HepG2 (cell line): ENCODE results near the gene UBE2E1. TPM values are rescaled to one million over a fixed set of nuclear protein-coding genes. Genes with fewer than 3 reads are reported as not detected.

Experiments
- ATAC-seq: fragments of 200-7000 bp; cut with Tn5 transposase; 3 replicates; pipeline ENCODE4 v1.9.1; 2020; ENCODE audit warnings: mild to moderate bottlenecking, moderate library complexity
- BruUV-seq: library from RNA; stranded (reverse); fragments of 400-500 nt; replicated peaks from 2 replicates; lab custom pipeline; 2021; lab: Mats Ljungman, UMichigan
- CTCF ChIA-PET: fragments of 300-600 bp; formaldehyde crosslinking; extraction: SDS; loops from one replicate; lab custom pipeline; 2021; ENCODE audit warnings: low total read pairs, inconsistent platforms, low intra/inter-chr PET ratio; lab: Yijun Ruan, JAX
- POLR2A ChIA-PET: fragments of 350-600 bp; sonication (Branson Sonifier 250); formaldehyde crosslinking; loops from one replicate; lab custom pipeline; 2020; ENCODE audit warnings: antibody characterized with exemption, inconsistent platforms; lab: Yijun Ruan, JAX
- DNase-seq: peaks from one replicate; pipeline ENCODE4 v3.0.0-alpha.2; 2015; ENCODE audit warnings: low spot score
- FAIRE-seq: peaks from 3 replicates; lab custom pipeline; 2011; peaks lifted over from hg19 to GRCh38; lab: Jason Lieb, UNC
- H2AFZ ChIP-seq: one replicate; pipeline ENCODE4 v1.6.1; 2011; ENCODE audit warnings: low read length, inconsistent platforms
- H3K27ac ChIP-seq: fragments of 300-600 bp; 3 replicates; pipeline ENCODE4 v1.8.0; 2011; ENCODE audit warnings: mixed run types, mild to moderate bottlenecking, mixed read lengths, low read length, inconsistent platforms; ENCODE audit not compliant: insufficient read depth; ENCODE audit errors: extremely low read length
- H3K27me3 ChIP-seq, 2 experiments: fragments of 200-600 bp in 1 of 2; 2 replicates in 1 of 2; 3 replicates in 1 of 2; pipeline versions ENCODE4 v1.6.0 to v1.8.0; 2011; ENCODE audit warnings: low read length in 2 of 2, mild to moderate bottlenecking in 2 of 2, moderate library complexity in 2 of 2, inconsistent platforms in 1 of 2; ENCODE audit not compliant: insufficient read depth in 2 of 2, control insufficient read depth in 1 of 2
- H3K36me3 ChIP-seq, 2 experiments: fragments of 200-600 bp in 1 of 2; replicated peaks in 1 of 2; 2 replicates in 1 of 2; 3 replicates in 1 of 2; pipeline versions ENCODE4 v1.5.1 to v1.8.0; 2011; ENCODE audit warnings: low read length in 2 of 2, inconsistent platforms in 1 of 2; ENCODE audit not compliant: insufficient read depth in 2 of 2, control insufficient read depth in 1 of 2
- H3K4me1 ChIP-seq: 2 replicates; pipeline ENCODE4 v1.5.1; 2012; ENCODE audit warnings: low read length, inconsistent platforms; ENCODE audit not compliant: insufficient read depth
- H3K4me2 ChIP-seq: 2 replicates; pipeline ENCODE4 v1.6.0; 2011; ENCODE audit warnings: low read depth, low read length, inconsistent platforms
- H3K4me3 ChIP-seq, 3 experiments: fragments of 200-600 bp in 1 of 3; sonication (generic), shearing (Covaris generic) in 1 of 3; replicated peaks in 1 of 3; 2 replicates each; pipeline ENCODE4 v1.5.1; 2011 to 2016; ENCODE audit warnings: low read length in 3 of 3, inconsistent platforms in 2 of 3, low read depth in 2 of 3, mild to moderate bottlenecking in 2 of 3, control low read depth in 1 of 3, mixed read lengths in 1 of 3; ENCODE audit not compliant: insufficient read depth in 1 of 3
- H3K79me2 ChIP-seq: one replicate; pipeline ENCODE4 v1.6.1; 2011; ENCODE audit warnings: low read length, inconsistent platforms; ENCODE audit not compliant: insufficient read depth
- H3K9ac ChIP-seq: 2 replicates; pipeline ENCODE4 v1.6.0; 2011; ENCODE audit warnings: mild to moderate bottlenecking, low read depth, low read length, inconsistent platforms; ENCODE audit not compliant: insufficient read depth
- H3K9me3 ChIP-seq: 2 replicates; pipeline ENCODE4 v1.5.1; 2012; ENCODE audit warnings: mild to moderate bottlenecking, low read length
- H4K20me1 ChIP-seq: 2 replicates; pipeline ENCODE4 v1.6.0; 2011; ENCODE audit warnings: inconsistent platforms, mild to moderate bottlenecking, low read length, moderate library complexity; ENCODE audit not compliant: insufficient read depth
- ATF1 ChIP-seq: IDR thresholded peaks from 2 replicates; pipeline ENCODE4 v1.6.1; 2016; ENCODE audit warnings: mild to moderate bottlenecking, control low read depth
- ATF2 ChIP-seq: sonication (generic); formaldehyde crosslinking; IDR thresholded peaks from 2 replicates; pipeline ENCODE4 v1.4.0; 2020; ENCODE audit warnings: missing genetic modification reagents
- DRAP1 ChIP-seq: IDR thresholded peaks from 2 replicates; pipeline ENCODE4 v1.6.1; 2016; ENCODE audit warnings: missing genetic modification reagents, missing compliant biosample characterization
- EED ChIP-seq: sonication (generic); formaldehyde crosslinking; IDR thresholded peaks from 2 replicates; pipeline ENCODE4 v1.5.0; 2020; ENCODE audit warnings: mild to moderate bottlenecking, missing genetic modification reagents
- GLMP ChIP-seq: sonication (generic); formaldehyde crosslinking; IDR thresholded peaks from 2 replicates; pipeline ENCODE4 v1.9.0; 2021; ENCODE audit warnings: missing genetic modification reagents, mild to moderate bottlenecking, borderline replicate concordance
- IRF9 ChIP-seq: sonication (generic); formaldehyde crosslinking; IDR thresholded peaks from 2 replicates; pipeline ENCODE4 v1.8.0; 2022; ENCODE audit warnings: missing genetic modification reagents, mild to moderate bottlenecking, borderline replicate concordance
- KDM3A ChIP-seq: IDR thresholded peaks from 2 replicates; pipeline ENCODE4 v1.6.1; 2018; ENCODE audit warnings: low read depth, missing compliant biosample characterization
- MAFK ChIP-seq, 2 experiments: IDR thresholded peaks in 1 of 2; conservative IDR thresholded peaks in 1 of 2; 2 replicates each; pipeline ENCODE4 v1.6.1; 2011; ENCODE audit warnings: improper control_type of control experiment in 2 of 2, low read length in 2 of 2
- MAX ChIP-seq: IDR thresholded peaks from 2 replicates; pipeline ENCODE4 v1.6.1; 2012; ENCODE audit warnings: inconsistent platforms
- MED1 ChIP-seq: sonication (generic); formaldehyde crosslinking; IDR thresholded peaks from 2 replicates; pipeline ENCODE4 v1.4.0; 2020; ENCODE audit warnings: missing genetic modification reagents
- SIN3B ChIP-seq: fragments of 150-350 bp; IDR thresholded peaks from 2 replicates; pipeline ENCODE4 v1.6.1; 2014; ENCODE audit warnings: low read length
- TCF12 ChIP-seq, 2 experiments: fragments of 450-650 bp in 1 of 2; sonication (generic) in 1 of 2; formaldehyde crosslinking in 1 of 2; IDR thresholded peaks; 2 replicates each; pipeline versions ENCODE4 v1.6.1 to v1.8.0; 2017 to 2022; ENCODE audit warnings: antibody characterized with exemption in 1 of 2, mild to moderate bottlenecking in 1 of 2, missing genetic modification reagents in 1 of 2, moderate library complexity in 1 of 2
- USF2 ChIP-seq, 2 experiments: sonication (generic) in 1 of 2; formaldehyde crosslinking in 1 of 2; IDR thresholded peaks; 2 replicates each; pipeline versions ENCODE4 v1.5.1 to v1.6.1; 2011 to 2020; ENCODE audit warnings: borderline replicate concordance in 1 of 2, low read depth in 1 of 2, low read length in 1 of 2, mild to moderate bottlenecking in 1 of 2, missing genetic modification reagents in 1 of 2, moderate library complexity in 1 of 2
- ZBTB3 ChIP-seq: sonication (generic); formaldehyde crosslinking; IDR thresholded peaks from 2 replicates; pipeline ENCODE4 v1.4.0; 2020; ENCODE audit warnings: low read depth, mild to moderate bottlenecking, moderate library complexity, missing genetic modification reagents, borderline replicate concordance
- ZNF274 ChIP-seq: sonication (generic); formaldehyde crosslinking; IDR thresholded peaks from 2 replicates; pipeline ENCODE4 v1.5.1; 2020; ENCODE audit warnings: mild to moderate bottlenecking, missing genetic modification reagents
- ZNF770 ChIP-seq: sonication (generic); formaldehyde crosslinking; IDR thresholded peaks from 2 replicates; pipeline ENCODE4 v1.5.0; 2020; ENCODE audit warnings: mild to moderate bottlenecking, missing genetic modification reagents
- WGBS: methylation state at CpG from one replicate; pipeline ENCODE4 v1.1.6; 2017; ENCODE audit warnings: low lambda C conversion rate; 5-methylcytosine and 5-hydroxymethylcytosine counted together
- in situ Hi-C: cut with HindIII; loops from 2 replicates; pipeline ENCODE4 v1.10.0; 2017; ENCODE audit warnings: low pct_unique_long_range_greater_than_20kb; ENCODE audit not compliant: extremely low pct_ligation_motif_present
- intact Hi-C: fragments of 100-400 bp; cut with micrococcal nuclease; formaldehyde crosslinking; loops from one replicate; pipeline ENCODE4 v1.10.0; 2022; ENCODE audit not compliant: unreplicated experiment
- polyA plus RNA-seq, 8 experiments: library from polyadenylated mRNA; depleted of rRNA in 3 of 8; stranded (reverse) in 7 of 8; unstranded in 1 of 8; fragments of >200 nt; fragmentation: Illumina TruSeq in 4 of 8; extraction: Trizol in 4 of 8; gene quantifications; 2 replicates each; pipeline versions ENCODE4 v1.2.1 to v1.2.3, GENCODE V29; 2011 to 2016; ENCODE audit warnings: low read depth in 4 of 8, missing spikeins in 1 of 8, mixed read lengths in 1 of 8; ENCODE audit not compliant: insufficient read depth in 1 of 8
- total RNA-seq, 5 experiments: library from RNA; depleted of rRNA; stranded (reverse); fragments of >200 nt; fragmentation: Illumina TruSeq; extraction: Trizol; gene quantifications; 2 replicates each; pipeline ENCODE4 v1.2.3, GENCODE V29; 2016; ENCODE audit warnings: low read depth in 1 of 5

Gene UBE2E1
- total and polyA plus RNA-seq, 2 of the 13 experiments (the other 11 are each of a cell fraction or from before 2014, with no cell fraction given): 55.4 to 61.8 TPM

GRCh38 chr3:23821858-23822257, 16.1 kb downstream of the UBE2E1 start:
- H3K4me2 ChIP-seq: no peak overlapping the region
- no TSS peak for BruUV-seq
- 100% methylated on average over 1 of the region's 1 CpG for WGBS
- no peak for DNase-seq
- H3K4me3 ChIP-seq: no peak overlapping the region
- H3K9ac ChIP-seq: no peak overlapping the region
- H3K4me1 ChIP-seq: peaks cover 5% of the 10 kb centered on the region; the same call in 1 of the 2 replicates
- peaks cover 64% of the 10 kb centered on the region for H3K79me2 ChIP-seq
- no peak overlapping the region for H2AFZ ChIP-seq
- FAIRE-seq: no peak
- peaks cover 24% of the 10 kb centered on the region for H4K20me1 ChIP-seq
- ATAC-seq: no peak
- in situ Hi-C loops: no loop called here
- H3K27me3 ChIP-seq: no peaks in the 10 kb centered on the region
- H3K36me3 ChIP-seq: peaks cover 0 to 6% of the 10 kb centered on the region in 2 experiments; a peak in 1 of 5 replicates
- no peak overlapping the region for H3K27ac ChIP-seq
- CTCF ChIA-PET: no interaction called here
- no peaks in the 10 kb centered on the region for H3K9me3 ChIP-seq
- intact Hi-C loops: no loop called here
- POLR2A ChIA-PET: no interaction called here
- no peak for TF ChIP-seq SIN3B
- no peak for TF ChIP-seq IRF9 (CRISPR knock-in tag)
- no peak for TF ChIP-seq DRAP1 (CRISPR knock-in tag)
- no peak for TF ChIP-seq MAFK (conservative IDR thresholded peaks at IDR 0.05 in 1 of 2, IDR thresholded peaks at IDR 0.05 in 1 of 2; ENCODE audit: low read length in 2 of 2)
- no peak for TF ChIP-seq KDM3A
- no peak for TF ChIP-seq ATF1 (CRISPR knock-in tag)
- TF ChIP-seq MED1 (CRISPR knock-in tag): no peak
- no peak for TF ChIP-seq ZNF770 (CRISPR knock-in tag)
- no peak for TF ChIP-seq ZBTB3 (CRISPR knock-in tag)
- no peak for TF ChIP-seq ATF2 (CRISPR knock-in tag)
- TF ChIP-seq TCF12 (IDR thresholded peaks at IDR 0.05): no peak
- TF ChIP-seq TCF12 (CRISPR knock-in tag; IDR thresholded peaks at IDR 0.05): no peak
- no peak for TF ChIP-seq EED
- TF ChIP-seq MAX: no peak
- TF ChIP-seq GLMP (CRISPR knock-in tag): no peak
- TF ChIP-seq ZNF274 (CRISPR knock-in tag): no peak
- TF ChIP-seq USF2 (IDR thresholded peaks at IDR 0.05; ENCODE audit: low read depth, low read length): no peak
- no peak for TF ChIP-seq USF2 (CRISPR knock-in tag; IDR thresholded peaks at IDR 0.05; ENCODE audit: borderline replicate concordance)
